ENCODE results near the gene SFTPB. TPM values are rescaled to one million over a fixed set of nuclear protein-coding genes. Genes with fewer than 3 reads are reported as not detected.

Gene SFTPB
- total and polyA plus RNA-seq, 7 experiments from 2014 or later = not detected

DNA sequence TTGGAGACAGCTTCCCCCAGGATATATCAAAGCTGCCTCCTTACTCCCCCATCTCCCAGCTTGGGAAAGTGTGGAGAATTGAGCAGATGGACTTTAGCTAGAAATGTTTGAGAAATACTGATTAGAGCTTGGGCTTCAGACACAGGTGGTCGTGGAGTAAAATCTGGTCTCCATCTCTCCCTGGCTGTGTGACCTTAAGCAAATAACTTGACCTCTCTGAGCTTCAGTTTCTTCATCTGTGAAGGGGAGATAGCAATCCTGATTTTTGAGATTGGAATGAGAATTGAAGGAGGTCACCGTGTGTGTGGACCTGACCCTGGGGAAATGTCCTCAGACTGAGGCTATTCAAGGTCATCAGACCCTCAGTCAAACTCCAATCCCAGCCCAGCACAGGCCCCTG is 29.7 kb upstream of the SFTPB start:
- H3K36me3 ChIP-seq (ENCODE audit: control insufficient read depth in 2 of 3, insufficient read depth in 3 of 3, low read length in 3 of 3) = no peaks in the 10 kb centered on the region
- H3K27ac ChIP-seq (ENCODE audit: low read depth, low read length) = no peak overlapping the region
- intact Hi-C loops (cut with micrococcal nuclease) = no loop called here
- DNase-seq (no peak), ATAC-seq (no peak)
- H3K9me3 ChIP-seq (ENCODE audit: control insufficient read depth in 2 of 3, low read length in 3 of 3) = no peaks in the 10 kb centered on the region
- no peaks in the 10 kb centered on the region for H3K4me1 ChIP-seq (ENCODE audit: control insufficient read depth in 2 of 2, insufficient read depth in 2 of 2, low read length in 2 of 2)
- Mint-ChIP-seq H3K4me3 (peak overlapping the region in 1 of 10 donors; percentile 44), H3K36me3 (no peaks in the 10 kb centered on the region), H3K4me1 (peaks cover 0 to 32% (median 0%) of the 10 kb centered on the region in 7 donors), H3K27ac (peak overlapping the region in 1 of 9 donors; percentile 75), H3K9me3 (no peaks in the 10 kb centered on the region), H3K27me3 (no peaks in the 10 kb centered on the region)
- H3K27me3 ChIP-seq (ENCODE audit: control insufficient read depth in 2 of 2, insufficient read depth in 2 of 2, low read length in 2 of 2) = no peaks in the 10 kb centered on the region
- POLR2A ChIA-PET = no interaction called here
- CTCF ChIA-PET = no interaction called here
- no peak overlapping the region for H3K4me3 ChIP-seq (ENCODE audit: low read length)

DNA sequence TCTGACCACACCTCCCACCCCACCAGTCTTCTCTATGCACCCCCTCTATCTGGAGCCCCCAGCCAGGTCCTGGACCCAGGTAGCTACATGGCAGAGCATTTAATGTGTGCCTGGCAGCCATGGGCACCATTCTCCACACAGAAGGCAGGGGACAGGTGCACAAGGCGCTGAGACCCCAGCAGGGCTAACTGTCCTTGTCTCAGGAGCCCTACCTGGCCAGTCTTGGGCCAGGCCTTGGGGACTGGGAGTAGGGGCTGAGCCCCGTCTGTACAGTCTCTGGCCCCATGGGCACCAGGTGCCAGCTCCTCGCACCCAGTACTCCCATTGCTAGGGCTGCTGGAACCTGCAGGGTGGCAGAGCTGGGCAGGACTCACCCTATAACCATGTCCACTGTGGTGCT is 29.1 kb upstream of the SFTPB start:
- Mint-ChIP-seq H3K27me3 (no peaks in the 10 kb centered on the region), H3K27ac (peak overlapping the region in 1 of 9 donors; percentile 38), H3K9me3 (no peaks in the 10 kb centered on the region), H3K36me3 (no peaks in the 10 kb centered on the region), H3K4me1 (peaks cover 0 to 26% (median 0%) of the 10 kb centered on the region in 7 donors), H3K4me3 (peak overlapping the region in 1 of 10 donors; percentile 80)
- intact Hi-C loops (cut with micrococcal nuclease) = no loop called here
- DNase-seq (peak in 1 of 9 donors; percentile 17), ATAC-seq (no peak)
- no peaks in the 10 kb centered on the region for H3K36me3 ChIP-seq (ENCODE audit: control insufficient read depth in 2 of 3, insufficient read depth in 3 of 3, low read length in 3 of 3)
- no peaks in the 10 kb centered on the region for H3K27me3 ChIP-seq (ENCODE audit: control insufficient read depth in 2 of 2, insufficient read depth in 2 of 2, low read length in 2 of 2)
- ChIA-PET POLR2A (no interaction called here), CTCF (no interaction called here)
- no peak overlapping the region for H3K4me3 ChIP-seq (ENCODE audit: low read length)
- no peak overlapping the region for H3K27ac ChIP-seq (ENCODE audit: low read depth, low read length)
- no peaks in the 10 kb centered on the region for H3K4me1 ChIP-seq (ENCODE audit: control insufficient read depth in 2 of 2, insufficient read depth in 2 of 2, low read length in 2 of 2)
- no peaks in the 10 kb centered on the region for H3K9me3 ChIP-seq (ENCODE audit: control insufficient read depth in 2 of 3, low read length in 3 of 3)

DNA sequence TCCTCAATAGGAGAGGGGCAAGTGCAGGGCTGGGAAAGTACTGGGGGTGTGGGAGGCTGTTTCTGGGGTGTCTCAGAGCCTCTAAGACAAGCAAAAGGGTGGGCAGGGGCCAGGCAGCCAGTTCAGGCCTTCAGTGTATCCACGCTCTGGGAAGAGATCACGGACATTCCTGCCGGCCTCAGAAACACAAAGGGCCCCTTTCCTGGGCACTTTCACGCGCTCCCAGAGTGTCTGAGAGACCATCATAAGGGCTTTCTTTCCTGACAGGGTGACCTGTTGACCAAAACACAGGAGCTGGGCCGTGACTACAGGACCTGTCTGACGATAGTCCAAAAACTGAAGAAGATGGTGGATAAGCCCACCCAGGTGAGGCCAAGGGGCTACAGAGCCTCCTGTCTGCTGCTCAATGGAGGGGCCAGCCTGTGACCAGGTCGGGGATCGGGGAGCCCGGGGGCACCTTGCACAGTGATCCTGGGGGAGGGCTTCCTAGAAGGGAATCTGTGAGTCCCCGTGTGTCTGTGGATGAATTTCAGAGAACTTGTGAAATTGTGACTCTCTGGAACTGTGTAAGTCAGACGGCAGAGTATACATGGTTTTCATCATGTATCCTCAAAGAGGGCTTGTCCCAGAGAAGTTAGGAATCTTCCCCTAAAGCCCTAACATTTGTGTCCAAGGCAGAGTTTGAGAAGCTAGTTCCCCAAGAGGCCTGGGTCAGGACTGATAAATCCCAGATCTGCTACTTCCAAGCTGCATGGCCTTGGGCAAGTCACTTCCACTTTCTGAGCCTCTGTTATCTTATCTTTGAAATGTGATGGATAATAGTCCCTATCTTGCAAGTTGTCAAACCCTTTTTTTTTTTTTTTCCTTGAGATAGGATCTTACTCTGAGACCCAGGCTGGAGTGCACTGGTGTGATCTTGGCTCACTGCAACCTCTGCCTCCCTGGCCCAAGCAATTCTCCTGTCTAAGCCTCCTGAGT is 28.0 kb upstream of the SFTPB start:
- no peak overlapping the region for H3K27ac ChIP-seq (ENCODE audit: low read depth, low read length)
- H3K27me3 ChIP-seq (ENCODE audit: control insufficient read depth in 2 of 2, insufficient read depth in 2 of 2, low read length in 2 of 2) = no peaks in the 10 kb centered on the region
- no peak overlapping the region for H3K4me3 ChIP-seq (ENCODE audit: low read length)
- intact Hi-C loops (cut with micrococcal nuclease) = no loop called here
- Mint-ChIP-seq H3K4me1 (peaks cover 0 to 22% (median 0%) of the 10 kb centered on the region in 7 donors), H3K36me3 (no peaks in the 10 kb centered on the region), H3K9me3 (no peaks in the 10 kb centered on the region), H3K4me3 (peak overlapping the region in 2 of 10 donors; percentile 18 to 80), H3K27me3 (no peaks in the 10 kb centered on the region), H3K27ac (peak overlapping the region in 1 of 9 donors; percentile 58)
- ChIA-PET POLR2A (no interaction called here), CTCF (interaction anchor here (0.8 kb wide), 1 partner anchor 13 kb away, joined by 3 read pairs; no protein-coding TSS in a partner anchor)
- peak in 1 of 9 donors; percentile 20 for DNase-seq
- no peaks in the 10 kb centered on the region for H3K9me3 ChIP-seq (ENCODE audit: control insufficient read depth in 2 of 3, low read length in 3 of 3)
- no peaks in the 10 kb centered on the region for H3K36me3 ChIP-seq (ENCODE audit: control insufficient read depth in 2 of 3, insufficient read depth in 3 of 3, low read length in 3 of 3)
- H3K4me1 ChIP-seq (ENCODE audit: control insufficient read depth in 2 of 2, insufficient read depth in 2 of 2, low read length in 2 of 2) = no peaks in the 10 kb centered on the region
- no peak for ATAC-seq

DNA sequence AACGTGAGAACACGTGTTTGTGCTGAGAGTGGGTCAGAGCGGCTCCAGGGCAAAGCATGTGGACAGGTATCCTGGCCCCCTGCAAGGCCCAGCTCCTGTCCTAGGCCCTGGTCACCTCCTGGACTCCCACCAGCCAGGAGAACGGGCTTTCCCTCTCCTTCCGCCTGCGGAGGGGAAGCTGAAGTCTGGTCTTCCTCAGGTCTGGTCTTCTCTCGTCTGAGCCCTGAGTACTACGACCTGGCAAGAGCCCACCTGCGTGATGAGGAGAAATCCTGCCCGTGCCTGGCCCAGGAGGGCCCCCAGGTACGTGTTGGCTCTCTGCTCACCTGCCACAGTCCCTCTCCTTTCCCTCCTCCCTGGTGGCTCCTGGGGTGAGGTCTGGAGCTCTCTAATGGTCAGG is 27.1 kb upstream of the SFTPB start:
- no peaks in the 10 kb centered on the region for H3K9me3 Mint-ChIP-seq
- ChIA-PET POLR2A (no interaction called here), CTCF (interaction anchor here (0.8 kb wide), 1 partner anchor 14 kb away, joined by 3 read pairs; no protein-coding TSS in a partner anchor)
- no peak overlapping the region for H3K4me3 ChIP-seq (ENCODE audit: low read length)
- H3K4me3 Mint-ChIP-seq = peak overlapping the region in 2 of 10 donors; percentile 3 to 80
- ATAC-seq (no peak), DNase-seq (peak in 1 of 9 donors; percentile 18)
- H3K4me1 Mint-ChIP-seq = peaks cover 0 to 22% (median 0%) of the 10 kb centered on the region in 7 donors
- peak overlapping the region in 1 of 9 donors; percentile 58 for H3K27ac Mint-ChIP-seq
- no peaks in the 10 kb centered on the region for H3K27me3 ChIP-seq (ENCODE audit: control insufficient read depth in 2 of 2, insufficient read depth in 2 of 2, low read length in 2 of 2)
- no peaks in the 10 kb centered on the region for H3K36me3 Mint-ChIP-seq
- H3K4me1 ChIP-seq (ENCODE audit: control insufficient read depth in 2 of 2, insufficient read depth in 2 of 2, low read length in 2 of 2) = no peaks in the 10 kb centered on the region
- H3K9me3 ChIP-seq (ENCODE audit: control insufficient read depth in 2 of 3, low read length in 3 of 3) = no peaks in the 10 kb centered on the region
- intact Hi-C loops (cut with micrococcal nuclease) = no loop called here
- no peak overlapping the region for H3K27ac ChIP-seq (ENCODE audit: low read depth, low read length)
- peaks cover 0 to 2% (median 0%) of the 10 kb centered on the region in 5 donors for H3K27me3 Mint-ChIP-seq
- H3K36me3 ChIP-seq (ENCODE audit: control insufficient read depth in 2 of 3, insufficient read depth in 3 of 3, low read length in 3 of 3) = no peaks in the 10 kb centered on the region

DNA sequence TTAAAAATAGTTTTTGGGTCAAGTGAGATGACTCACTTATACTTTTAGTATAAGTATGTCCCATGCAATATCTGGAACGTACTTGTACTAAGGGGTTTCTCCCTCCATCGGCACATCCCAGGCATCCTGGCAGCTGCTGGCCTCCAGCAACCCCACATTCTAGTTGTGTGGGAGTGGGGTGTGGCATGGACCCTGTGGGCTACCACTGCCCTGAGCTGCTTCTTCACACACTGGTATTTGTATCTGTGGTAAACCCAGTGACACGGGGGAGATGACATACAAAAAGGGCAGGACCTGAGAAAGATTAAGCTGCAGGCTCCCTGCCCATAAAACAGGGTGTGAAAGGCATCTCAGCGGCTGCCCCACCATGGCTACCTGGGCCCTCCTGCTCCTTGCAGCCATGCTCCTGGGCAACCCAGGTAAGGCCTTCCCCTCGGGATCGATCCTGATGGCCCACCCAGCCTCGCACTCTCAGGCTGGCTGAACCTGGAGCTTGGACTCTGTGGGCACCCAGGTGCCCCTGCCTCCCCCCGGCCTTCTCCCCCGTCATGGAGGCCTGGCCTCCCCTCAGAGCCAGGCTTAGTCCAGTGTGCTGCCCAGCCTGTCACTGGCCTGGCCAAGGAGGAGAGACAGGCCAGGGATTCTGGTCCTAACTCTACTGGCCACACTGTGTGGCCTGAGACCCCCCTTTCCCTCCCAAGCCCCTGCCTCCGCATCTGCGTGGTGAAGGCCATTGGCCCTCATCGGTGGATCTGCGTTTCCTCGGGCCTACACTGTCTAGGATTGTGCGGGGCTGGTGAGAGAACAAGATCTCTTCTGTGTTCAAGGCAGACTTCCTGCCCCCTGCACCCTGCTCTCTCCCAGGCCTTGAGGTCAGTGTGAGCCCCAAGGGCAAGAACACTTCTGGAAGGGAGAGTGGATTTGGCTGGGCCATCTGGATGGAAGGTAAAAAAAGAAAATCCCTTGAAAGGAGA is 26.3 kb upstream of the SFTPB start, which contains the start of gene GNLY:
Gene GNLY (plus strand): TSS at position 307 of the 974 bp plus-strand sequence. CDS start 61 bp downstream, at position 368.
- Histone ChIP-seq H3K27ac (ENCODE audit: low read depth, low read length) (no peak within 1 kb of the TSS), H3K4me3 (ENCODE audit: low read length) (no peak within 1 kb of the TSS), H3K4me1 (ENCODE audit: control insufficient read depth in 2 of 2, insufficient read depth in 2 of 2, low read length in 2 of 2) (no peaks in the 10 kb centered on the region), H3K36me3 (ENCODE audit: control insufficient read depth in 2 of 3, insufficient read depth in 3 of 3, low read length in 3 of 3) (no peaks in the 10 kb centered on the region), H3K9me3 (ENCODE audit: control insufficient read depth in 2 of 3, low read length in 3 of 3) (no peaks in the 10 kb centered on the region), H3K27me3 (ENCODE audit: control insufficient read depth in 2 of 2, insufficient read depth in 2 of 2, low read length in 2 of 2) (no peaks in the 10 kb centered on the region)
- Mint-ChIP-seq H3K9me3 (no peaks in the 10 kb centered on the region), H3K4me3 (peak within 1 kb of the TSS in 1 of 10 donors; percentile 80), H3K36me3 (no peaks in the 10 kb centered on the region), H3K27me3 (peaks cover 0 to 2% (median 0%) of the 10 kb centered on the region in 5 donors), H3K27ac (peak within 1 kb of the TSS in 3 of 9 donors; percentile 28 to 58 (median 36)), H3K4me1 (peaks cover 0 to 22% (median 0%) of the 10 kb centered on the region in 7 donors)
- intact Hi-C loops (cut with micrococcal nuclease) = no loop called here
- ATAC-seq (peak; percentile 72), DNase-seq (peak in 1 of 9 donors; percentile 19)
- ChIA-PET CTCF (interaction anchor here (0.8 kb wide), 1 partner anchor 15 kb away, joined by 3 read pairs; no protein-coding TSS in a partner anchor), POLR2A (no interaction called here)

DNA sequence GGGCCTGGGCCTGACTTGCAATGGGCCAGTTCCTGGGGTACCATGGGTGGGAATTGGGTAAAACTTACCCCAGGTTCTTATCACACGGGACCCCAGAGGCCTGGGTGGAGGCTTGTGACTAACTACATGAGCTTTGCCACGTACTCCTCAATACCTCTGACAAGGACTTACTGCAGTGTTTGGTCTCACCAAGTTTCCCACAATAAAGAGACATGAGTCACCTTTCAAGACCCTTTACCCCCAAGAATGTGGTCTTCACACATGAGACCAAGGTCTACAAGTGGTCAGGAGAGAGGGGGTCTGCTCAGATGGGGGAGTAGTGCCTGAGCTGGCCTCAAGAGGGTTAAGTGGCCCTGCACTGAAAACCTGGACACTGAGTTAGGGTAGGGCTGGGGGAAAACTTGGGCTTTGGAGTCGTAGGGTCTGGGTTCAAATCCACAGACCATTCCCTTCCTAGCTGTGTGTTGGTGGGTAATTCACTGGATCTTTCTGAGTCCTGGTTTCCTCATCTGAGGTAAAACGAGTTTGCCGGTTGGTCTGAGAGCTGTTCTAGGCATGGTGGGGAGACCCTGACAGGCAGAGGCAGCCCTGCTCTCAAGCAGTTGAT is 24.1 kb upstream of the SFTPB start:
- Histone ChIP-seq H3K4me1 (ENCODE audit: control insufficient read depth in 2 of 2, insufficient read depth in 2 of 2, low read length in 2 of 2) (no peaks in the 10 kb centered on the region), H3K4me3 (ENCODE audit: low read length) (no peak overlapping the region), H3K36me3 (ENCODE audit: control insufficient read depth in 2 of 3, insufficient read depth in 3 of 3, low read length in 3 of 3) (no peaks in the 10 kb centered on the region), H3K27ac (ENCODE audit: low read depth, low read length) (no peak overlapping the region), H3K9me3 (ENCODE audit: control insufficient read depth in 2 of 3, low read length in 3 of 3) (no peaks in the 10 kb centered on the region), H3K27me3 (ENCODE audit: control insufficient read depth in 2 of 2, insufficient read depth in 2 of 2, low read length in 2 of 2) (no peaks in the 10 kb centered on the region)
- Mint-ChIP-seq H3K9me3 (no peaks in the 10 kb centered on the region), H3K4me3 (no peak overlapping the region), H3K27ac (no peak overlapping the region), H3K27me3 (peaks cover 0 to 9% (median 0%) of the 10 kb centered on the region in 5 donors), H3K36me3 (no peaks in the 10 kb centered on the region), H3K4me1 (peaks cover 0 to 10% (median 0%) of the 10 kb centered on the region in 7 donors)
- CTCF ChIA-PET = interaction anchor here (1.0 kb wide), 1 partner anchor 13 kb away, joined by 3 read pairs; no protein-coding TSS in a partner anchor
- DNase-seq (peak in 1 of 9 donors; percentile 8), ATAC-seq (no peak)
- POLR2A ChIA-PET = no interaction called here
- intact Hi-C loops (cut with micrococcal nuclease) = no loop called here
